HPDE6-E6E7 (cell line): ENCODE measurements around the gene HNRNPA1.
"Not testable (repeated sequence)": the region's sequence is repeated elsewhere in the genome, so short reads cannot be mapped to it uniquely, and the experiment has no call there.

Experiments used
- DNase-seq: peaks from one replicate; pipeline ENCODE4 v3.0.0; 2011; ENCODE audit warnings: missing footprints; ENCODE audit errors: extremely low spot score

Gene HNRNPA1

DNA sequence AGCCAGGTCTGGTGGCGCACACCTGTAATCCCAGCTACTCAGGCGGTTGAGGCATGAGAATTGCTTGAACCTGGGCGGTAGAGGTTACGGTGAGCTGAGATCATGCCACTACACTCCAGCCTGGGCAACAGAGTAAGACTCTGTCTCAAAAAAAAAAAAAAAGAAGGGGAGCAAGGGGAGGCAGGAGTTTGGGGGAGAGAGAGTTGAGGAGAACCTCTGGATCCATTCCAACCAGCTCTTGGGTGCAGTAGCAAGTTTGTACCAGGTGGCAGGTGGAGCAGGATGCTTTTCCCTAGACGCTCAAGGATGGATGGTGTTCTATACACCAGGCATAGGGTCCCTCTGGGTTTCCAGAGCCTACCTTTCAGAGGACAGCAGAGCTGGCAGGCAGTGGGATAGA lies 18.4 kb downstream of the HNRNPA1 start:
- DNase-seq = no peak

DNA sequence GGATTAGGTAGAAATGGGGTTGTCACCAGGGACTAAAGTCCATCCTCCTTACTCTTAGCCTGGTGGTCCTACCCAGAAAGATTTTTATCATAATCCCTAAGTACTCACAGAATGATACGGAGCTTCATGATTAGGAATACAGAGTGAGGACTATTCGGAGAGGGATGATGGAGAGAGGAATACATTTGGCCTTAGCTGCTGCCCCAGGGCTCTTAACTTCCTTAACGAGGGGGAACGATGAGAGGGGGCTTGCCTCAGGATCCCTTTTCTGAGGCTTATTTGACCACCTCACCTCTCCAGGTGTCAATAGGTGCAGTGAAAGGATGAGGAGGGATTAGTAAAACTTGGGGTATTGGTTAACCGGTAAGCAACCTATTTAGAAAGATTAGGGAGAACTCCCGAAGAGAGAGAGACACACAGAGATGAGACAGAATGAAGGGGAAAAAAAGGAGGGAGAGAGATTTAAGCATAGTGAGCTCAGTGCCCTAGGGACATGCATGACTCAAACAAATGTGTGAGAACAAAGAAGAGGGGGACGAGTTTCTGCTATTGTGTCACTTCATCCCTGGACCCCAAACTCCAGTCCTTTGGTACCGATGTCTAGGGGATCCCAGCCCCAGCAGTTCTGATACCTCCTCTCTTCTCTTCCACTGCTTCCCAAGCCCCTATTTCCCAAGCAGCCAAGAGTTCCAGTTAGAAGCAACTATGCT lies 19.1 kb downstream of the HNRNPA1 start:
- DNase-seq = no peak

DNA sequence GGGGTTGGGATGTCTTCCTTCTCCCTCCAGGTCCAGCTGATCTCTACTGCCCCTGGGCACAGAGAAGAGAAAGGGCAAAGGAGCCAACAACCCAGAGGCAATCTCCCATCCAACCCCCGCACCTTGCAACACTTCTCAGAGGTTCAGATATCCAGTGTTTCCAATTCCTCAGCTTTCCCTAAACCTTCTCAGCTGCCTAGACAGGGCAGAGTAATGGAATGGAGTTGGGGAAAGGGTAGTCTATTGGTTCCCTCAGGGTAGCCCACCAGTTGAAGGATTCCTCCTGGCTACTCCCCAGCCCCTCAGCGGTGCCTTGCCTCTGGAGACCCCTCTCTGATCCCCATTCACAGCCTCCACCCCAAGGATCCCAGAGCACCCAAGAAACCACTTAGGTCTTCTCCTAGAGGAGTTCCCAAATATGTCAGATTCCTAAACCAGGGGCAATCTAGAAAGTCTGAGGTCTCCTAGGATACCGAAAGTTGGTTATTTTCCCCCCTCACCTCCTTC lies 19.8 kb downstream of the HNRNPA1 start:
- DNase-seq = no peak

DNA sequence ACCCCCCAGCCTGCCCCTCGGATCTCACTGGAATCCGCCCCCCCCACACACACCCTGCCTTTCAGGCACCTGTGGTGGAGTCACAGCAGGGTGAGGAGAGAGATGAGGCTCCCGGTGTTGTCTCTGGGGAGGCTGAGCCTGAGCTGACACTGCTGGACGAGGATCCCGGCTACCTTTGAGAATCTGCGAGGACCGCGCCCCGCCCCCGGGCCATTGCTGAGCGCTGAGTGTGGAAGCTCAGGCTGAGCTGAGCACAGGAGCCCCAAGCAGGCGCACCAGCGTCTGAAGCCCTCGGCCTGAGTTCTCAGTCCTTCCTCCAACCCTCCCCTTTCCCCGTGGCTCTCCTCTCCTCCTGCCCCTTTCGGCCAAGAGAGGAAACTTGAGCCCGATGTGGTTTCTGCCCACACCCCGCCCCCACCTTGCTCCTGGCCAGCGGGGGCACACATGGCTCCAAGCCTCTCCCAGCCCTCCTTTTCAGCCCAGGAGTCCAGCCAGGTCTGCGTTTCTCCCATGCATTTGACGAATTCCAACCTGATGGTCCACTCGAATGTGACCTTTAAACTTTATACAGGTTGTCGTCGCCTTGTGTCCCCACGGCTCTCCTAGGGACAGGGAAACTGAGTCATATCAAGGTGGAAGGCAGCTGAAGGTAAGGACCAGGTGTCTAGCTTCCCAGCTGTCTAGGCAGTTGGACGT lies 20.4 kb downstream of the HNRNPA1 start, which contains the start of gene NFE2:
Gene NFE2 (minus strand): TSS at position 284 of the 696 bp plus-strand sequence. CDS start 5,767 bp downstream, outside the sequence.
- DNase-seq = no peak

DNA sequence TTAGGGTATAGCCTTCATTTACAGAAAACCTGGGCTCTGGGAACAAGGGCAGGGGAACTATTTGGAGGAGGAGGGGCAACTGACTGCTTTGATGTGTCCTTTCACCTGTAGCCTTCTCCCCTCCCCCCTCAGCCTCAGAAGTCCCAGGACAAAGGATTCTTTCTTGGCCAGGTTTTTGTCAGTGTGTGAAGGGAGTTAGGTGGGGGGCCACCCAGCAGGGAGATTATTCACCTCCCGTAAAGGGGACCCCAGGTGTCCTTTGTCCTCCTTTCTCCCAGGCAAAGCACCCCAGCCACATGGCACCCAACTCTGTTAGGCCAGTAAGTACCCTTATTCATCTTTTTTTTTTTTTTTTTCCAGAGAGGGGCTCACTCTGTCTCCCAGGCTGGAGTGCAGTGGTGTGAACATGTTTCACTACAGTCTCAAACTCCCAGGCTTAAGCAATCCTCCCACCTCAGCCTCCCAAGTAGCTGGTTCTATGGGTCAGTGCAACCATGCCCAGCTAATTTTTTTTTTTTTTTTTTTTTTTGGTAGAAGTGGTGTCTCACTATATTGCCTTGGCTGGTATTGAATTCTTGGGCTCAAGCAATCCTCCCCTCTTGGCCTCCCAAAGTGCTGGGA lies 21.0 kb downstream of the HNRNPA1 start:
- no peak for DNase-seq

DNA sequence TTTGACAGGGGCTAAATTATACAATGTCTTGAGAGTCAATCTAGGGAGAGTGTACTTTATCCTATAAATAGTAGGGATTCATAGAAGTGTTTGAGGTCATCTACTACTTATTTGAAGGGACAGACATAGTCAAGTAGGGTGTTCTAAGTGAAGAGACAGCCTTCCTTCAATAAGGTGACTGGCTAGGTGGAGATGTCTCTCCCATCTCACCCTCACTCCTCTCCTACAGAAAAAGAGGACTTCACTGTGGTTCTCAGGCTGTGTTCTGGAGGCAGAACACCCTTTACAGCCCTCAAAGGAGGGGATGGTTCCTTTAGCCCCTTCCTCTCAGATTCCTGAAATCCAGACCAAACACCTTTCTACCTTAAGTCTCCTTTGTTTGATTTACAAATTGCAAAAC lies 23.1 kb downstream of the HNRNPA1 start:
- DNase-seq = no peak

GRCh38 chr12:54304187-54304810 lies 23.8 kb downstream of the HNRNPA1 start:
- DNase-seq = no peak

DNA sequence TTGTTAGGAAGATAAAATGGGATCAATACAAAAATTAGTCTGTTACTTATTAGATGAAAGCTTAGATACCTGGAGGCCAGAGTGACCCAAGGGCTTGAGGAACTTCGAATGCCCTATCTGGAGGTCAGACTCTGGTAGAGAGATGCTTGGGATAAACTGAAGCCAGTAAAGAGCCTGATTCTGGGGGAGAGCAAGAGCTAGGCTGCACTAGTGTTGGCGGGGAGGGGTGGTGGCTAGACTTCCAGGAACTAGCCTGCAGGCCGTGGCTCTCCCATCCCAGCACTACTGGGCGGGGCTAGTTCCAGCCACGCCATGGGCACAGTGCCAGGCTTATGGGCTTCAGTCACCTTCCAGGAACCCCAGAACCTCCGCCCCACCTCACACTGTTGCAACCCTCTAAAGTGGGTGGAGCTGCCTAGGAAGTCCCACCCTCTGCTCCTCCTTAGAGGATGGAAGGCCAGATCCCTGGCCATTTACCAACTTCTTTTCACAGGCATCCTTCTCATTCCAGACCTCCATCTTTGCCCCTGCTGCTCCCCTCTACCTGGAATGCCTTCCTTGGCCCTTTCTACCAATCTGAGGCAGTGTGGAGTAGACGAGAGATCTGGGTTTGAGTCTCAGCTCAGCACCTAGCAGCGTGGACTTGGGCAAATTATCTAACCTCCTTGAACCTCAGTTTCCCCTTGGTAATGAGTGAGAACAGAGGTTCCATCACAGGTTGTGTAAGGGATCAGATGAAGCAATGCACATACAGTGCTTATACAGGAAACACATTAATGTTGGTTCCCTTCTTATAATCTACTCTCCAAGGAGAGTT lies 26.6 kb downstream of the HNRNPA1 start:
- DNase-seq = peak; percentile 83

DNA sequence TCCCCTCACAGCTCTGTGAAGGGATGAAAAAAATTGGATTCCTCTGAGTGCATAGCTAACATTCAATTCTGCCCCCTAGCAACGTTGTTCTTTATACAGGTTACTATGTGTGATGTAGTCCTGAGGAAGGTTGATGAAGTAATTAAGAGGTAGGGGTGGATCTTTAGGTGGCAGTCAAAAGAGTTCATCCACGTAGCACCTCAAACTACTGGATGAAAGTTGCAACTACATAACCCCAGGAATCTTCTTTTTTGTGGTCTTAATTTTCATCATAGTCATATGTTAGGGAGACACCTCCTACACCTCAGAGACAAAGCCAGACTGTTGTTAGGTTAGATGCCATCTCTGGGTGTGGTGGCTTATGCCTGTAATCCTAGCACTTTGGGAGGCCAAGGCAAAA lies 30.5 kb downstream of the HNRNPA1 start:
- no peak for DNase-seq

DNA sequence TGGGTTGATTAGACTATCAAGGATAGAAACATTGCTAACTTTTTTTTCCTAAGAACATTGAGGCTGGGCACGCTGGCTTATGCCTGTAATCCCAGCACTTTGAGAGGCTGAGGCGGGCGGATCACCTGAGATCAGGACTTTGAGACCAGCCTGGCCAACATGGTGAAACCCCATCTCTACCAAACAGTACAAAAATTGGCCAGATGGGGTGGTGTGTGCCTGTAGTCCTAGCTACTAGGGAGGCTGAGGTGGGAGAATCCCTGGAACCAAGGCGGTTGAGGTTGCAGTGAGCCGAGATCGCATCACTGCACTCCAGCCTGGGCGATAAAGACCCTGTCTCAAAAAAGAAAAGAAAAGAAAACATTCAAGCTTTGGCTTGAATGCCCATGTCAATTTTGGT lies 31.8 kb downstream of the HNRNPA1 start:
- DNase-seq = not testable (repeated sequence)

DNA sequence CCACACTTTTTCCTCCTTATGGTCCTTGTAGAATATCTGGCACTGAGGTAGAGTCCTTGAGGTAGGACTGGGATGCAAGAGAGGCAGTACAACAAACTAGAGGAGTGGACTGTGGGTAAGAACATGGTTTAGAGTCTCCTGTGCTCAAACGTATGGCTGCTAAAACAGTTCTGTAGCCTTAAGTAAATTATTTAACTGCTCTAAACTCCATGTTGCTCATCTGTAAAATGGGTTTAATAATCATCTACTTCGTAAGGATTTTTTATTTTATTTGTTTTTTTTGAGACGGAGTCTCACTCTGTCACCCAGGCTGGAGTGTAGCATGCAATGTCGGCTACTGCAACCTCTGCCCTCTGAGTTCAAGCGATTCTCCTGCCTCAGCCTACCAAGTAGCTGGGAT lies 40.8 kb downstream of the HNRNPA1 start:
- no peak for DNase-seq

- DNase-seq = peak; percentile 98
Measured at GRCh38 chr12:54324617-54325441, 44.3 kb downstream of the HNRNPA1 start, which contains the start of gene COPZ1. Gene COPZ1 (plus strand): TSS chr12:54325131. CDS start chr12:54325164, 33 bp downstream.

GRCh38 chr12:54325442-54326109 lies 45.0 kb downstream of the HNRNPA1 start:
- not testable (repeated sequence) for DNase-seq

DNA sequence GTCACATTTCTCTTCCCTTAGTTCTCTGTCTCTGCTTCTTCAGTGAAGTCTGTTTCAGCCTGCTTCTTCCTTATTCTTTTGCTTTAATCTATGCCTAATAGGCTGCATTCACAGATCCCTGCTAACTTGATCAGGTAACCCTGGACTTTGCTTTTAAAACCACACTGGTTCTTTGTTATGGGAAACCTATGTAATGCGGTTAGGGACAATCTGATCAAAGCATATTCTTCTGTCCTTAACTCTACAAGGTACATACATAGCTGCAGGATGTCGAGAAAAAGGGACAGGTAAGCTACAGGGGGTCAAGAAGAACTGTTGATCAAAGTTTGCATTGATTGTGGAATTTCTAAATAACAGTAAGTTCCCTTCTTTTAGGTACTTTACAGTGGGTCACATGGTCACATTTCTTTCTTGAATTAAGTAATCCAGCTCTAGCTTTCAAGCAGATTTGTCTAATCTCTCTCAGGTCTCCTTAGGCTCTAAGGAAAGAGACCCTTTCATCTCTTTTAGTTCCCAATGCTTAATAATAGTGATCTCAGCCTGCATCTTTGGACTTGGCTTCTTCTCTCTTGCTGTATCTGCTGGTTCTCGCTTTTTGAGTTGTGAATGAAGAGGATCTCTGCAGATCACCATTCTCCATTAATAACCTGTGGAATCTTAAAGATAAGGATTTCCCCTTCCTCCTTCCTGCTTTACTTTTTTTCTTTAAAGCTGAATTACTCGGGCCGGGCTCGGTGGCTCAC lies 48.2 kb downstream of the HNRNPA1 start:
- DNase-seq = no peak

- no peak for DNase-seq
Measured at GRCh38 chr12:54329759-54330158, 49.2 kb downstream of the HNRNPA1 start.

DNA sequence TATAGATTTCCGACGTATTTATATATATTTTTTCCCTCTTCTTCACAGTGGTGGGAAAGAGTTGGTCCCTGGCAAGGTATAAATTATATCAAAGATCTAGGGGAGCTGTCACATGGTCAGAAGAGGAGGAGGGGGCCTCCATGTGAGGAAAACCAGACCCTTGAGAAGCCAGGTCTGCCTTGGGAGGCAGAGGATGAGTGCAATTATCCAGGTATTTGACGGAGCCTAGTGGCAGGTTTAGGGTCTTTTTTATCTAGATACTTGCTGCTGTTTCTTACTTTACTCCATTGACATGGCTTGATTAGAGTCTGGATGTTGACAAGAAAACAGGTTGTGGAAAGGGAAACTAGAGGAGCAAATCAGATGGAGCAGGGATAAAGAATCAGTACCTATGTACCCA lies 49.9 kb downstream of the HNRNPA1 start:
- no peak for DNase-seq

DNA sequence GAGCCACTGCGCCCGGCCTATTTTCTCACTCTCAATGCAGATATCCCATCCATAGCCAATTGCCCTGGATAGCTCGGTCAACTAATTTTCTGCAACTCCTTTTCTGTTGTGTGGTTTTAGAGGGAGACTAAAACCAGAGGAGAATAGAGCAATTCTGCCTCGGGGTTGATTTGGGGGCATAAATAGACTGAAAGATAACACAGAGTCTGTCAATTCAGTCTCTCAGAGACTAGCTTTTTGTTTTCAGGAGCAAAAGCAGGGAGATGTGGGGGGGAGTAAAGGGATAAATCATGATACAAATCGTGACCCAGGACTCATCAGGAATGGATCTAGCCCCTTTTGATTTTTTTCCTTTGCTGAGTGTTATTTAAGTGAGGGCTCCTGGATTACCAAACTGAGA lies 50.9 kb downstream of the HNRNPA1 start:
- no peak for DNase-seq

DNA sequence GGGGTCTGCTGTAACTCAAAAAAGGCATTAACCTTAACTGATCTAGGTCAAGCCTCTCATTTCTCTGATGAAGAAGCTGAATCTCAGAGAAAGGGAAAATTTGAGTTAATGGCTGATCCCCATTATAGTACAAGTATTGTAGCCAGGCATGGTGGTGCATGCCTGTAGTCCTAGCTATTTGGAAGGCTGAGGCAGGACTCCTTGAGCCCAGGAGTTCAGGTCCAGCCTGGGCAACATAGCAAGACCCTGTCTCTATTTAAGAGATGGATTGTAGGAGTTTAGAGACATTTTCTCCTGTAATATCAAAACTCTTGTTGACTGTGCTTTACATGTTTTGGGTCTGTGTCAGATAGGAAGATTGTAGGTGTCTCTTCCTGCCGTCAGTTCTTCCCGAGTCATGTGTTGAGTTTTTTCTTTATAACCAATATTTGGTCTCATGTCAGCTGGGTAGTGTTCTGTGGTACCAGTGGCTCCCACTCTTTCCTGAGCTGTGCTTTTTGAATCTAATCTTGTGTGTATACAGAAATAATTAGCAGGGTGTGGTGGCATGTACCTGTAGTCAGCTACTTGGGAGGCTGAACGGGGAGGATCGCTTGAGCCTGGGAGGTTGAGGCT lies 53.0 kb downstream of the HNRNPA1 start:
- no peak for DNase-seq
